ENCODE measurements around the gene BET1.

The BET1 gene

DNA sequence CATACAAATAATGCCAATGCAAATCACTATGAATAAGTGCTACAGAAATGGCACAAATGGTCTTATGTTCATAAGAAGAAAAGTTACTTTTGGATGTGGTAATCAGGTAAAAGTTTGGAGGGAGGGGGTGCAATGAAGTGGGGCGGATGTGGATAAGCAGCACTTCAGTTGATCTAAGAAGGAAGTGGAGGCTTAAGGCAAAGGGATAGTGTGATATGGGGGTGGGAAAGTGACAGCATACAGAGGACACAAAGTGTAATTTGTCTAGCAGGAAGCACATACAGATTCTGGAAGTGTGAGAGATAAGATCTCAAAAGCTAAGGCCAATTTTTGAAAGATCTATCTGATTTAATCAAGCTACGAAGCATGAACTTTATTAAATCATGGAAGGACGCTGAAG is 6.3 kb downstream of the BET1 start:
- TF ChIP-seq, protein P1, sequence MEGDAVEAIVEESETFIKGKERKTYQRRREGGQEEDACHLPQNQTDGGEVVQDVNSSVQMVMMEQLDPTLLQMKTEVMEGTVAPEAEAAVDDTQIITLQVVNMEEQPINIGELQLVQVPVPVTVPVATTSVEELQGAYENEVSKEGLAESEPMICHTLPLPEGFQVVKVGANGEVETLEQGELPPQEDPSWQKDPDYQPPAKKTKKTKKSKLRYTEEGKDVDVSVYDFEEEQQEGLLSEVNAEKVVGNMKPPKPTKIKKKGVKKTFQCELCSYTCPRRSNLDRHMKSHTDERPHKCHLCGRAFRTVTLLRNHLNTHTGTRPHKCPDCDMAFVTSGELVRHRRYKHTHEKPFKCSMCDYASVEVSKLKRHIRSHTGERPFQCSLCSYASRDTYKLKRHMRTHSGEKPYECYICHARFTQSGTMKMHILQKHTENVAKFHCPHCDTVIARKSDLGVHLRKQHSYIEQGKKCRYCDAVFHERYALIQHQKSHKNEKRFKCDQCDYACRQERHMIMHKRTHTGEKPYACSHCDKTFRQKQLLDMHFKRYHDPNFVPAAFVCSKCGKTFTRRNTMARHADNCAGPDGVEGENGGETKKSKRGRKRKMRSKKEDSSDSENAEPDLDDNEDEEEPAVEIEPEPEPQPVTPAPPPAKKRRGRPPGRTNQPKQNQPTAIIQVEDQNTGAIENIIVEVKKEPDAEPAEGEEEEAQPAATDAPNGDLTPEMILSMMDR (IDR thresholded peaks at IDR 0.05; ENCODE audit: low read depth, low read length) = no peak
- no peak for DNase-seq (ENCODE audit: extremely low read depth, low read depth)

DNA sequence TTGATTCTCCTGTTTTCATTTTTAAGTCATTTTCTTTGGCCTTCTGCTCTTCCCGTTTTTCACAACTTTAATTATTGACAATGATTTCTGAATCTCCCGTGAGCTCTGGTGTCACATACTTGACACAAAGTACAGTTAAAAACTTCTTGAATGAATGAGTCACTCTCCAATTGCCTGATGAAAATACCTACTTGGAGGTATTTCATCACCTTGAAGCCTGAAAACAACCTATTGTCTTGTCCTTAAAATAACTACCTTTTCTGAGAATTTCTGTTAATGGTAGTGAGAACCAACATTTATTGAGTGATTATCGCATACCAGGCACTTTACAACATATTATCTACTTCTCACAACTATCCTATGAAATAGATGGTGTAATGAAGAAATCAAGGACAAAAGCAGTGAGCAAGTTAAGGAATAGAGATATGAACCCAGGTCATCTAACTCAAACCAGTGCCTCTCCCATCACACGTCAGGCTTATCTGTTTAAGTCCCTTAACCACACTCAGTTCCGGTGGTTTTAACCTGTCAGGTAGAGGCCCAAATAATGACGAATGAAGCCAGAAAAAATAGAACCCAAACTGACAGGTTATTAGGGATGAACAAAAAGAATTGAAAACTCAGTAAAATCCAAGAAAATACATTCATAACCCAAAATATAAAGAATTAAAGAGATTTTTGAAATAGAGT is 11.6 kb downstream of the BET1 start:
- TF ChIP-seq, protein P1 (IDR thresholded peaks at IDR 0.05; ENCODE audit: low read depth, low read length) = no peak
- no peak for DNase-seq (ENCODE audit: extremely low read depth, low read depth)

DNA sequence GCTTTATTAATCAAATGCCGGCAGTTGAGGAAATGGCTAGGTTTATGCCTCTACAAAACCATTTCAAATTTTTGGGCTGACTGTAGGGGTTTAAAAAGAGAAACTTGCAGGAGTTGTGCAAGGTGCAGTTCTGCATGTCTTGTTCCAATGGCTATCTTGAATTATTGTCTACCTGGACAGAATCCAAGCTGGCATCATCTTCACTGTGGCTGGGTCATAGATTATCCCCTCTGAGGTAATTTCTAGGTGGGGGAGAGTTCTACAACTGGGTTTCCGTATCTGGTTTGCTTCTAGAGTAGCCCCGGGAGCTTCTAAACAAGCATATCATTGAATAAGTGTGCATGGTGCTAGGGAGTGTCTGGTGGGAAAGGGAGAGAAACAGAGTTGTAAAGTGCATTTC is 16.9 kb downstream of the BET1 start:
- no peak for DNase-seq (ENCODE audit: extremely low read depth, low read depth)
- TF ChIP-seq, protein P1 (IDR thresholded peaks at IDR 0.05; ENCODE audit: low read depth, low read length) = no peak

DNA sequence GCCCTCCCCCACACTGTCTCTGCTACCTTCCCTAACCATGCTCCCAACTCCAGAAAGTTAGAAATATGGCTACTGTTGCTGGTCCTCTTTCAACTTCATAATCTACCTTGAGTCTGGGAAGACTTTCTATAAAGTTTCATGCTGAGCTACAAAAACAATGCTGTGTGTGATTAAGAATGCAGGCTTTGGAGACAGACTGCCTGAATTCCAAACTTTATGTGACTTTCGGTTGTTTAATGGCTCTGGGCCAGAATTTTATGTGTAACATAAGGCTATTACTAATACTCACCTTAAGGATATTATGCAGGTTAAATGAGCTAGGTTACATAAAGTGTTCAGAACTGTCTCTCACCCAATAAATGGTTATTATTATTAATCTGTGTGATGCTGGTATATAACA is 19.1 kb downstream of the BET1 start:
- DNase-seq (ENCODE audit: extremely low read depth, low read depth) = no peak

GRCh38 chr7:93984024-93984423 is 20.1 kb downstream of the BET1 start:
- TF ChIP-seq, protein P1 (IDR thresholded peaks at IDR 0.05; ENCODE audit: low read depth, low read length) = no peak
- no peak for DNase-seq (ENCODE audit: extremely low read depth, low read depth)

More for the DNA sequence above, 19.1 kb downstream of the BET1 start:
- TF ChIP-seq, protein P1 (IDR thresholded peaks at IDR 0.05; ENCODE audit: low read depth, low read length) = no peak

GRCh38 chr7:93981480-93981874 is 22.7 kb downstream of the BET1 start:
- no peak for DNase-seq (ENCODE audit: extremely low read depth, low read depth)
- TF ChIP-seq, protein P1 (IDR thresholded peaks at IDR 0.05; ENCODE audit: low read depth, low read length) = no peak

GRCh38 chr7:93980744-93981479 is 23.2 kb downstream of the BET1 start:
- no peak for DNase-seq (ENCODE audit: extremely low read depth, low read depth)
- TF ChIP-seq, protein P1 (IDR thresholded peaks at IDR 0.05; ENCODE audit: low read depth, low read length) = no peak

All from AG09319 (cell line).